Mononuclear cell (primary cell): ENCODE measurements around the gene TUBGCP6. TPM values are rescaled to one million over a fixed set of nuclear protein-coding genes. Genes with fewer than 3 reads are reported as not detected.
"Not testable (repeated sequence)": the region's sequence is repeated elsewhere in the genome, so short reads cannot be mapped to it uniquely, and the experiment has no call there.

Source experiments
- H3K27me3 ChIP-seq: 2 replicates; pipeline ENCODE4 v1.6.0; 2011; ENCODE audit warnings: low read length, control low read depth; ENCODE audit not compliant: insufficient read depth
- H3K4me1 ChIP-seq: 2 replicates; pipeline ENCODE4 v1.5.1; 2011; ENCODE audit warnings: mild to moderate bottlenecking, low read length, control low read depth; ENCODE audit not compliant: insufficient read depth
- H3K4me3 ChIP-seq: 2 replicates; pipeline ENCODE4 v1.5.1; 2011; ENCODE audit warnings: mild to moderate bottlenecking, low read length, moderate library complexity
- H3K9me3 ChIP-seq: 2 replicates; pipeline ENCODE4 v1.5.1; 2011; ENCODE audit warnings: low read depth, mild to moderate bottlenecking, control low read depth, low read length
- total RNA-seq: library from RNA; depleted of rRNA; stranded (reverse); fragments of >200 nt; gene quantifications from one replicate; pipeline ENCODE4 v1.2.3, GENCODE V29; 2012

TUBGCP6 gene
- total RNA-seq, 1 donor, result 45.1 TPM

GRCh38 chr22:50168490-50169180 is 76.2 kb downstream of the TUBGCP6 start:
- H3K27me3 ChIP-seq, result peaks cover 19% of the 10 kb centered on the region
- H3K9me3 ChIP-seq, result not testable (repeated sequence)
- H3K4me1 ChIP-seq, result peaks cover 14% of the 10 kb centered on the region

DNA sequence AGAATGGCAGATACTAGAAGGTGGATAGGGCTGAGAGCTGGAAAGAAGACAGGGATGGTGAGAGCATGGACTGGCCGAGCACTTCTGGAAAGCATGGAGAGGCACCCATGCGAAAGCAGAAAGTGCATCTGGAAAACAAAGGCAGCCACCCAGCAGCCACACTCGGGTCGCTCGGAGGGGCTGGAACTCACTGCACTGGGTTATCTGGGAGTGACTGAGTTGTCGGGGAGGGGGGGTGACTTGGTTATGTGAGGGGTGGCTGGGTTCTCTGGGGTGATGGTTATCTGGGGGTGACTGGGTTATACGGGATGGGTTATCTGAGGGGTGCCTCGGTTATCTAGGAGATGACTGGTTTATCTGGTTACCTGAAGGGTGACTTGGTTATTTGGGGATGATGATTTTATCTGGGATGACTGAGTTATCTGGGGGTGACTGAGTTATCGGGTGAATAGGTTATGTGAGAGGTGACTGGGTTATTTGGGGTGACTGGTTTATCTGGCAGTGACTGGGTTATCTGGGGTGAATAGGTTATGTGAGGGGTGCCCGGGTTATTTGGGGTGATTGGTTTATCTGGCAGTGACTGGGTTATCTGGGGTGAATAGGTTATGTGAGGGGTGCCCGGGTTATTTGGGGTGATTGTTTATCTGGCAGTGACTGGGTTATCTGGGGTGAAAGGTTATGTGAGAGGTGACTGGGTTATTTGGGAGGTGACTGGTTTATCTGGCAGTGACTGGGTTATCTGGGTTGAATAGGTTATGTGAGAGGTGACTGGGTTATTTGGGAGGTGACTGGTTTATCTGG is 76.9 kb downstream of the TUBGCP6 start:
- Histone ChIP-seq H3K27me3 (peaks cover 19% of the 10 kb centered on the region), H3K4me3 (no peak overlapping the region), H3K9me3 (no peaks in the 10 kb centered on the region), H3K4me1 (peaks cover 7% of the 10 kb centered on the region)

More at GRCh38 chr22:50168490-50169180, 76.2 kb downstream of the TUBGCP6 start:
- not testable (repeated sequence) for H3K4me3 ChIP-seq

Other genes with a start within 250 kb of the TUBGCP6 start
- not detected for gene IL17REL, start 232.3 kb downstream of the TUBGCP6 start, total RNA-seq
- gene TTLL8, start 186.7 kb downstream of the TUBGCP6 start, total RNA-seq, result not detected
- 2.8 TPM for gene MLC1, start 159.6 kb downstream of the TUBGCP6 start, total RNA-seq
- not detected for gene MOV10L1, start 155.0 kb downstream of the TUBGCP6 start, total RNA-seq
- 0.94 TPM for gene PANX2, start 74.3 kb downstream of the TUBGCP6 start, total RNA-seq
- 44.0 TPM for gene TRABD, start 59.1 kb downstream of the TUBGCP6 start, total RNA-seq
- 11.8 TPM for gene SELENOO, start 44.0 kb downstream of the TUBGCP6 start, total RNA-seq
- 36.4 TPM for gene HDAC10, start 6.2 kb upstream of the TUBGCP6 start, total RNA-seq
- gene MAPK12, start 16.7 kb upstream of the TUBGCP6 start, total RNA-seq, result 0.73 TPM
- 1.3 TPM for gene MAPK11, start 25.4 kb upstream of the TUBGCP6 start, total RNA-seq
- 66.0 TPM for gene PLXNB2, start 62.6 kb upstream of the TUBGCP6 start, total RNA-seq
- gene DENND6B, start 82.0 kb upstream of the TUBGCP6 start, total RNA-seq, result 1.0 TPM
- gene PPP6R2, start 98.3 kb upstream of the TUBGCP6 start, total RNA-seq, result 27.5 TPM
- gene SBF1, start 230.0 kb upstream of the TUBGCP6 start, total RNA-seq, result 63.4 TPM
- 0.31 TPM for gene ADM2, start 236.5 kb upstream of the TUBGCP6 start, total RNA-seq
- gene MIOX, start 241.8 kb upstream of the TUBGCP6 start, total RNA-seq, result not detected